NCI-H510A treated with DMSO at 0.1 percent for 48 hours (cell line): ENCODE results near the gene TLE3.
A peak's percentile ranks its signal among the peaks of the same experiment; 100 is the strongest.

ENCODE experiments used
- DNase-seq: peaks from one replicate; lab custom pipeline; 2025; lab: John Stamatoyannopoulos, UW

TLE3 gene

DNA sequence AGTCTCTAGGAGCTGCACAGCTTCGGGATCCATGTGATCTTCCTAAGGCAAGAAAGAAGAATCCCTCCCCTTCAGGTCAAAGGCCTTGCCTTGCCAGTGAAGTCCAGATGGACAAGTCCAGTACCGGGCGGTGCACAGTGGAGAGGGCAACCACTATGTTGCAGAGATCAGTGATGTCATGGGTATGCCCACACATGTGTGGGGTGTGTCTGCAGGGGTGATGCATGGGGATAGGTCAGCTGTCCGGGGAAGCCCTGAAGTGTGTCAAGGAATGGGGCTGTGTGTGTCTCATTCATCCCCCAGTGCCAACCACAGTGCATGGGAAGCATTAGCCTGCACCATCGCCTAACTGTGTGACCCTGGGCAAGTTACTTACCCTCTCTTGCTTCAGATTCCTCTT is 66.5 kb downstream of the TLE3 start:
- DNase-seq: no peak

- no peak for DNase-seq
Observed at GRCh38 chr15:70030851-70031250, 66.9 kb downstream of the TLE3 start.

DNA sequence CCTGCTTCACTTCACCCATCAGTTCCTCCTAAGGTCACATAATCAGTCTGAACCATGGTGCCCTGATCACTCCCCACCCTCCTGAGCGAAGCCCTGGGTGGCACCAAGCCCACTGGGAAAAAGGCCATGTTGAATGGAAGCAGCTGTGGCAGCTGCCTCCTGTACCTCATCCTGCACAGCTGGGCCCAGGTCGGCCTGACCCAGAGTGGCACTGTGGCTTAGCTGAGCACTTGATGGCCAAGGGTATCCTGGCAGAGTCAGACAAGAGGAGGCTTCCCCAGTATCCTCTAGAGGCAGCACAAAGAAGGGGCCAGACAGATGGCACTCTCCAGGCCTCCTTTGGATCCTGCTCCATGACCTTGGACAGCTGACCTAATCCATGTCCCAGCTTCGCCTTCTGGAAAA is 68.4 kb downstream of the TLE3 start:
- DNase-seq: peak; percentile 2

GRCh38 chr15:70027518-70027917 is 70.2 kb downstream of the TLE3 start:
- no peak for DNase-seq

DNA sequence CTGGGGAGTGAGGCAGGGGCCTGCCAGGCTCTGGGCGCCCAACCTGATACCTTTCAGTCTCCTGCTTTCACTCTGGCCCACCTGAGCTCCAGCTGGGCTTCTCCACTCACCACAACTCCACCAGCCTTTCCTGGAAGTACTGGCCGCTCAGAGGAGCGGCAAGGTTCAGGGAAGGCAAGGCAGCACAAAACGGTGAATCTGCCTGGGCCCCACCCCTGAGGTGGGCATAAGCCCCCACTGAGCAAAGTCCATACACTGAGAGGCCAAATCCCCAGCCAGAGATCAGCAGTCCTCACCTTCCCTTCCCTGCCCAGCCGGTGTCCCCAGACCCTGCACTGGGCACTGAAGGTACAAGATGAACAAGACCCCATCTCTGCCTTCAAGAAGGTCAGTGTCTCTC is 70.7 kb downstream of the TLE3 start:
- no peak for DNase-seq

DNA sequence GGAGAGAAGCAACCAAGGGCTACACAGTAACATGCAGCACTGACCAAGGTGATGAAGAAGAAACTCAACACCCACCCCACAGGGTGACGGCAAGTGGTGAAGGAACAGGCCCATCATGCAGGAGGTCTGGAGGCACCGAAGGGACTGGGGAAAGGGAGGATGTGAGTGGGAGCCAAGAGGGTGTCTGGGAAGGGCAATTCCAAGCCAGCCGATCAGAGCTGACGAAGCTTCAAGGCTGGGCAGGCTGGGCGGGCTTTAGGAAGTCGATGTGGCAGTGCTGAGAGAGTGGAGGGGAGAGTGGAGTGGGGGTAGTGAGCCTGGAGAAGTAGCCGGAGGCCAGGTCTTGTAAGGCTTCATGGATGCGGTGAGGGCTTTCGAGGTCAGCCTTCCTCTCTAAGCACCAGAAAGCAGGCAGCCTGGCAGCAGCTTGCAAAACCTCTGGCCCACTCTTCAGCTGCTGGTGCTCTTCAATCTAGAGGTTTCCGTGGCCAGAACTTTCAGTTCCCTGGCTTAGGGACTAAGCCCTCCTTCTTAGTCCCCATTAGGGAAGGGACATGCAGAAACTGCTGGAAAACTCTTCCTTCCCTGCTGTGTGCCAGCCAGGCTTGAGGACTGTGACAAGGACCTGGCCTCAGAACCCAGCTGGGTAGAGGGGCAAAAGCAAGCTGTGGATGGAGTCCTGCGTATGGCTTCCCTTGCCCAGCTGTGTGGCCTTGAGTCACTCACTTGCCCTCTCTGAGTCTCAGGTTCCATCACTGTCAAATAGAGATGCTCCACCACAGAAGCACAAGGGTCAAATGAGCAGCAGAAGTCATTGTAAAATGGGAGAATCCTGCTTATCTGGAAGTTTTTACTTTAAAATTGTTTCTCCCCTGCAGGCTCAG is 72.1 kb downstream of the TLE3 start:
- DNase-seq: no peak

GRCh38 chr15:70024521-70024920 is 73.2 kb downstream of the TLE3 start:
- DNase-seq: no peak

GRCh38 chr15:70023769-70024491 is 73.8 kb downstream of the TLE3 start:
- DNase-seq: no peak

DNA sequence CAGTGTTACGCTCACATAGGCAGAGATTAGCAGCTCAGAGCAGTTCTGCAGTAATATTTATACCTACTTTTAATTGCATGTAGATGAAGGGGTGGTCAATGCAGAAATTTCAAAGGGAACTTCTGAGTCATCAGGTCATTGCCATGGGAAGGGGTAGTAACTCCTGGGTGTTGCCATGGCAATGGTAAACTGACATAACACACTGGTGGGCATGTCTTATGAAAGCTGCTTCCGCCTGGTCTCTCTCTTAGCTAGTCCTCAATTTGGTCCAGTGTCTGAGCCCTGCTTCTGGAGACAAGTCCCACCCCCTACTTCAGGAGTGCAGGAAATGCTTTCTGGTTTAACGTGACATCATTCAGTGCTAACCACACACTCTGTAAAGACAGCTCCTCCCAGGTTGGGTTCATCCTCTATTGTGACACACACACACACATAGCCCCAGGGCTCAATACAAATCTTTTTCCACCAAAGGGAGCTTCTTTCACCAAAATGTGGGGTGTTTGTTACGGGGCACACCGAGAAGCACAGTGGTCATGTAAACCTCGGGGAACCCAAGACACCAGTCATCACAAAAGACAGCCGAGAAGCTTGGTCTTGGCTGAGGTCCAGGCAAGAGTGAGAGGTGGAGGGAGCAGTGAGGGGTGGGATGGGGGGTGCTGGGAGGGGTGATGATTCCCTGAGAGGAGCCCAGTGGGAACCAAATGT is 74.5 kb downstream of the TLE3 start:
- DNase-seq: peak; percentile 27

GRCh38 chr15:70020229-70020628 is 77.5 kb downstream of the TLE3 start:
- DNase-seq: no peak

DNA sequence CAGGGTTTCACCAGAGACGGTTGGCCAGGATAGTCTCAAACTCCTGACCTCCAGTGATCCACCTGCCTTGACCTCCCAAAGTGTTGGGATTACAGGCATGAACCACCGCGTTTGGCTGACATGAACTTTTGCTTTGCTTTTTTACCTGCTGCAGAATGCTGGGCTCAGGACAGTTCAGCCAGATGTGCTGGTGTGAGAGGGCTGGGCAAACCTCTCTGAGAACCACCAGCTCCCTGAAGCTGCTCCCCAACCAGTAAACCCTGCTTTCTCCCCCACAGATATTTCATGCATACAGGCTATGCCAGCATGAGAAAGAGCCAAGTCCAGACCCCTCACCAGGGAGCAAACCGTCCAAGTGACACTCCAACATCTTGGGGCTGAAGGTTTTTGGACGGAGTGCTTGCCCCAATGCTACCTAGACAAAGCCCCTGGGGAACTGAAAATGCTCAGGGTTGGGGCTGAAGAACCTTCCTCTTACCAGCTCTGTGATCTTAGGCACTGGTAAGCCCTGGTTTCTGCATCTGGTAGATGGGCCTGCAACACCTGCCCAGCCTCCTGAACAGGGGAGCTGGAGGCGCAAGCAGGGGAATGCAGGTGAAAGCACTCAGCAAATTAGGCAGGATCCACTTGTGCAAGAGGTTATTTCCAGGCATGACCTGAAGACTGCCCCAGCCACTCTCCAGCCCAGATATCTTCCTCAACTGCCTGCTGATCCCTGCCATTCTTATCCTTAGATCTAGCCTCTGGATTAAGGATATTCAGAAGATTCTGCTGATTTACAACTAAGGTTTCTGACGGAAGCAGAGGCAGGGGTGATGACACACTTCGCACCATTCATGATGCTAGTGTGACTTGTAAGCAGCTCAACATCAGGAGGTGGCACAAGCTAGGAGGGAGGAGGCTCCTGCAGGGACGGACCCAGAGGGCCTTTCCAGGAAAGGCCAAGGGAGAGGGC is 78.8 kb downstream of the TLE3 start:
- DNase-seq: no peak

DNA sequence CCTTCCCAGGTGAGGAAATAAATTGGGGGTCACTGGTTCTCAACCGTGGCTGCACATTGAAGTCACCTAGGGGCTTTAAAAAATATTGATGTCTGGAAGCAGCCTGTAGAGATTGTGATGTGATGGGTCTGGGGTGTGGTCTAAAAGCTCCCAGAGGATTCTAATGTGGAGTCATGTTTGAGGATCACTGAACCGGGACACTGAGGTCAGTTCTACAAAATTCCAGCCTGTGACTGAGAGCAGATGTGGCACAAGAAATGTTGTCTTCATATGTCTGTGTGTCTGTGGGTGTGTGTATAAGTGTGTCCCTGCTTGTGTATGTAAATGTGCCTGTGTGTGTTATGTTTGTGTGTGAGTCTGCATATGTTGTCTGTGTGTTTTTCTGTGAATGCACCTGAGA is 79.9 kb downstream of the TLE3 start:
- no peak for DNase-seq

- DNase-seq: no peak
Observed at GRCh38 chr15:70017025-70017424, 80.7 kb downstream of the TLE3 start.

GRCh38 chr15:70016511-70016994 is 81.2 kb downstream of the TLE3 start:
- DNase-seq: no peak

- DNase-seq: peak; percentile 61
Observed at GRCh38 chr15:70014860-70015490, 82.7 kb downstream of the TLE3 start.

- DNase-seq: no peak
Observed at GRCh38 chr15:70014331-70014730, 83.4 kb downstream of the TLE3 start.

DNA sequence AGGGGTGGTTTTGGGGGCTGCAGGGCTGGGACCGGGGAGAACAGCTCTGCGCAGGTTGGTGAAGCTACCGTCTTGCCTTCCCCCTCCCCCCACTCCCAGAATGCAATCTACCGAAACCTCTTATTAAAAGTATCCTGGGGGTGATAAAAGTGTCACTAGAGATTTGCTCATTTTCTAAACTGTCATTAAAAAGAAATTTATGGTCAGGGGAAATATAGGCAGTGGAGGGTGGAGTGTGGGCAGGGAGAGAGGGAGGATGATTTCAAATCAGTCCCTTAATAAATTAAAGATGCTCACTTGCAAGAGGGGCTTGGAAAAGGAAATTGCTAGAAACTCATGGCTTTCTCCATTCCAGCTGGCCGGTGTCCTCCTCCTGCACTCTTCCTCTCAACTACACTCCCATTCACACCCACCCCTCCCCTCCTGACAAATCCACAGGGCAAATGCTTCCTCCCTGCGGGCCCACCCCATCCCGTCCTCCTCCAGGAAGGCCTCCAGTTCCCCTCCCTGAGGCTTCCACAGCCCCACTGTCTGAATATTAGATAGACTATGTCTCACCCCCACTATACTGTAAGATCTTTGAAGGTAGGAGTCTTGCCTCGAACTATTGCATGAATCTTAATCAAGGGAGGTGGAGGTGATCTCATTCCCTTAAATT is 83.9 kb downstream of the TLE3 start:
- DNase-seq: no peak

- DNase-seq: no peak
Observed at GRCh38 chr15:70012895-70013294, 84.8 kb downstream of the TLE3 start.

GRCh38 chr15:70008697-70009290 is 88.9 kb downstream of the TLE3 start:
- no peak for DNase-seq
